HUES64 (cell line): ENCODE measurements around the gene SMU1.

Source experiments
- H3K27ac ChIP-seq: 2 replicates; pipeline ENCODE4 v1.7.0; 2013; ENCODE audit warnings: low read depth, low read length, inconsistent platforms
- H3K27me3 ChIP-seq: 2 replicates; pipeline ENCODE4 v1.6.1; 2013; ENCODE audit warnings: mild to moderate bottlenecking, low read length; ENCODE audit not compliant: insufficient read depth
- H3K36me3 ChIP-seq: 2 replicates; pipeline ENCODE4 v1.6.1; 2013; ENCODE audit warnings: mild to moderate bottlenecking, low read length; ENCODE audit not compliant: insufficient read depth
- H3K4me1 ChIP-seq: 2 replicates; pipeline ENCODE4 v1.6.1; 2013; ENCODE audit warnings: mild to moderate bottlenecking, low read length, moderate library complexity; ENCODE audit not compliant: insufficient read depth
- H3K4me3 ChIP-seq: 2 replicates; pipeline ENCODE4 v1.5.1; 2013; ENCODE audit warnings: mild to moderate bottlenecking, low read length, moderate library complexity
- H3K9ac ChIP-seq: 2 replicates; pipeline ENCODE4 v1.6.1; 2013; ENCODE audit warnings: mild to moderate bottlenecking, low read depth, low read length
- H3K9me3 ChIP-seq: 2 replicates; pipeline ENCODE4 v1.6.1; 2013; ENCODE audit warnings: low read depth, low read length; ENCODE audit not compliant: insufficient read depth
- WGBS: fragments of 150-250, 120-280 bp; methylation state at CpG from one replicate; pipeline ENCODE4 v1.1.7; 2013; ENCODE audit warnings: missing lambda C conversion rate; 5-methylcytosine and 5-hydroxymethylcytosine counted together

Gene SMU1

GRCh38 chr9:33082128-33082527 lies 5.7 kb upstream of the SMU1 start:
- Histone ChIP-seq H3K27ac (no peak overlapping the region), H3K36me3 (no peaks in the 10 kb centered on the region), H3K4me3 (no peak overlapping the region), H3K9ac (no peak overlapping the region), H3K27me3 (no peaks in the 10 kb centered on the region), H3K4me1 (peaks cover 6% of the 10 kb centered on the region; the same call in 1 of the 2 replicates), H3K9me3 (0 out of 2 replicates have a peak, but pooled peaks cover 5% of the 10 kb centered on the region)
- WGBS = 91% methylated on average over 5 of the region's 5 CpGs

- WGBS = 28% methylated on average over 8 of the region's 9 CpGs
- H3K4me3 ChIP-seq = peak overlapping the region; percentile 35
- H3K27me3 ChIP-seq = no peaks in the 10 kb centered on the region
- peaks cover 6% of the 10 kb centered on the region; the same call in 1 of the 2 replicates for H3K4me1 ChIP-seq
- H3K9ac ChIP-seq = no peak overlapping the region
- 0 out of 2 replicates have a peak, but pooled peaks cover 5% of the 10 kb centered on the region for H3K9me3 ChIP-seq
- H3K36me3 ChIP-seq = no peaks in the 10 kb centered on the region
- no peak overlapping the region for H3K27ac ChIP-seq
Observed at GRCh38 chr9:33081128-33081851, 4.8 kb upstream of the SMU1 start.

GRCh38 chr9:33080534-33080933 lies 4.1 kb upstream of the SMU1 start:
- Histone ChIP-seq H3K4me1 (peaks cover 8% of the 10 kb centered on the region; the same call in 1 of the 2 replicates), H3K4me3 (peak overlapping the region; percentile 35; the same call in 1 of the 2 replicates), H3K36me3 (no peaks in the 10 kb centered on the region), H3K9me3 (0 out of 2 replicates have a peak, but pooled peaks cover 5% of the 10 kb centered on the region), H3K9ac (no peak overlapping the region), H3K27me3 (no peaks in the 10 kb centered on the region), H3K27ac (no peak overlapping the region)
- WGBS = 89% methylated on average over 6 of the region's 6 CpGs

GRCh38 chr9:33068991-33069390 lies 7.5 kb downstream of the SMU1 start:
- Histone ChIP-seq H3K36me3 (peaks cover 94% of the 10 kb centered on the region), H3K27ac (no peak overlapping the region), H3K9ac (no peak overlapping the region), H3K4me3 (no peak overlapping the region), H3K9me3 (no peaks in the 10 kb centered on the region), H3K4me1 (no peaks in the 10 kb centered on the region), H3K27me3 (no peaks in the 10 kb centered on the region)
- 93% methylated on average over 1 of the region's 1 CpG for WGBS

- H3K4me3 ChIP-seq = no peak overlapping the region
- H3K9me3 ChIP-seq = no peaks in the 10 kb centered on the region
- H3K36me3 ChIP-seq = peaks cover 87% of the 10 kb centered on the region
- no peaks in the 10 kb centered on the region for H3K4me1 ChIP-seq
- H3K27me3 ChIP-seq = no peaks in the 10 kb centered on the region
- no peak overlapping the region for H3K27ac ChIP-seq
- whole genome bisulfite sequencing = 94% methylated on average over 5 of the region's 5 CpGs
- H3K9ac ChIP-seq = no peak overlapping the region
Observed at GRCh38 chr9:33065157-33066076, 11.1 kb downstream of the SMU1 start.

- Histone ChIP-seq H3K36me3 (peaks cover 92% of the 10 kb centered on the region), H3K9ac (no peak overlapping the region), H3K4me3 (no peak overlapping the region), H3K9me3 (no peaks in the 10 kb centered on the region), H3K27ac (no peak overlapping the region), H3K4me1 (no peaks in the 10 kb centered on the region), H3K27me3 (no peaks in the 10 kb centered on the region)
- 99% methylated on average over 3 of the region's 4 CpGs for WGBS
Observed at GRCh38 chr9:33051144-33051543, 25.3 kb downstream of the SMU1 start.

GRCh38 chr9:33049680-33050361 lies 26.7 kb downstream of the SMU1 start:
- H3K27ac ChIP-seq = no peak overlapping the region
- WGBS = 85% methylated on average over 2 of the region's 2 CpGs
- peaks cover 84% of the 10 kb centered on the region for H3K36me3 ChIP-seq
- H3K27me3 ChIP-seq = no peaks in the 10 kb centered on the region
- H3K9me3 ChIP-seq = no peaks in the 10 kb centered on the region
- H3K4me1 ChIP-seq = 0 out of 2 replicates have a peak, but pooled peaks cover 4% of the 10 kb centered on the region
- no peak overlapping the region for H3K4me3 ChIP-seq
- no peak overlapping the region for H3K9ac ChIP-seq

GRCh38 chr9:33048054-33048465 lies 28.4 kb downstream of the SMU1 start:
- Histone ChIP-seq H3K9me3 (no peaks in the 10 kb centered on the region), H3K4me1 (peaks cover 13% of the 10 kb centered on the region), H3K27me3 (no peaks in the 10 kb centered on the region), H3K4me3 (no peak overlapping the region), H3K36me3 (peaks cover 66% of the 10 kb centered on the region), H3K9ac (no peak overlapping the region), H3K27ac (no peak overlapping the region)
- WGBS = 94% methylated on average over 2 of the region's 2 CpGs

- Histone ChIP-seq H3K9ac (no peak overlapping the region), H3K27me3 (no peaks in the 10 kb centered on the region), H3K36me3 (peaks cover 48% of the 10 kb centered on the region), H3K4me1 (peaks cover 13% of the 10 kb centered on the region), H3K9me3 (no peaks in the 10 kb centered on the region), H3K4me3 (no peak overlapping the region), H3K27ac (no peak overlapping the region)
- WGBS = 94% methylated on average over 1 of the region's 1 CpG
Observed at GRCh38 chr9:33046061-33046460, 30.4 kb downstream of the SMU1 start.

- Histone ChIP-seq H3K27me3 (no peaks in the 10 kb centered on the region), H3K9ac (peak overlapping the region; percentile 62), H3K36me3 (peaks cover 52% of the 10 kb centered on the region), H3K9me3 (no peaks in the 10 kb centered on the region), H3K27ac (peak overlapping the region; percentile 77; the same call in 1 of the 2 replicates), H3K4me3 (peak overlapping the region; percentile 81), H3K4me1 (peaks cover 13% of the 10 kb centered on the region)
- 23% methylated on average over 11 of the region's 12 CpGs for WGBS
Observed at GRCh38 chr9:33044677-33045282, 31.7 kb downstream of the SMU1 start.
